C1 segment of cervical spinal cord (tissue), 14 donors: ENCODE measurements around the gene C1QTNF5.

Experiments used
- DNase-seq, 14 donors: peaks; one replicate each; lab custom pipeline; 2025; lab: John Stamatoyannopoulos, UW

C1QTNF5 gene

DNA sequence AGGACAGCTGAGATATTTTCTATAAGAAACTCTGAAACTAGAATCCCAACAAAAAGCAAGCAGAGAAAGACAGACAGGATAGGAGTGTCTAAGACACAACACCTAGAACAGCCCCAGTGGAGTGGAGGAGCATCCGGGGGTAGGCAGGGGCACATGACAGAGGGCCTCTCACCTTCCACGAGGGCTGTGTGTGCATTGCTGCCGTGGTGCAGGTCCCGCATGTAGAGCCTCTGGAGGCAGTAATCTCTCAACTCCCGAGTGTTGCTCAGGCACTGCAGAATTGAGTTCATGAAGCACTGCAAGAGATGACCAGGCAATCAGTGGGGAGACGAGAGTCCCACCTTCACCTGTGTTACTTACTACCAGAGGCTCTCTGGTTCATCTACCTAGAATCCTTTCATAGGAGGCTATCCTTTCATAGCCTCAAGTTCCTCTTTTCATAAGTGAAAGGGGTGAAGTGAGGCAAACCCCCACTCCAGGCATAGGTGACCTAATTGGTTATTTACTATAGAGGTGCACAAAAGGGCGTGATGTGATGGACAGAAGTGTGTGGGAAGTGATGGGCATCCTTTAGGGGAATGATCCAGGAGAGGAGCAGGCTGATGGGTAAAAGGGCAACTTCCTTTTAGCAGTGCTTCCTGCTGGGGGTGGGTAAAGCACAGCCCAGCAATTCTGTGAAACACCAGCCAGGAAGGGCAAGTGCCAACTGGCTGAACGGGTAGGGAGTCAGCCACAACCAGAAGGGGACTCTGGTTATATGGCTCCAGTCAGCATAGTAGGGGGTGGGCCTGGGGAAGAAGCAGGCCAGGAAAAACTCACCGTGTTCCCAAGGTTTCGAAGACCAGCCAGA, 18.9 kb upstream of the C1QTNF5 start:
- peak in 1 of 14 donors; percentile 24 for DNase-seq

GRCh38 chr11:119357074-119357473, 16.4 kb upstream of the C1QTNF5 start:
- no peak for DNase-seq

DNA sequence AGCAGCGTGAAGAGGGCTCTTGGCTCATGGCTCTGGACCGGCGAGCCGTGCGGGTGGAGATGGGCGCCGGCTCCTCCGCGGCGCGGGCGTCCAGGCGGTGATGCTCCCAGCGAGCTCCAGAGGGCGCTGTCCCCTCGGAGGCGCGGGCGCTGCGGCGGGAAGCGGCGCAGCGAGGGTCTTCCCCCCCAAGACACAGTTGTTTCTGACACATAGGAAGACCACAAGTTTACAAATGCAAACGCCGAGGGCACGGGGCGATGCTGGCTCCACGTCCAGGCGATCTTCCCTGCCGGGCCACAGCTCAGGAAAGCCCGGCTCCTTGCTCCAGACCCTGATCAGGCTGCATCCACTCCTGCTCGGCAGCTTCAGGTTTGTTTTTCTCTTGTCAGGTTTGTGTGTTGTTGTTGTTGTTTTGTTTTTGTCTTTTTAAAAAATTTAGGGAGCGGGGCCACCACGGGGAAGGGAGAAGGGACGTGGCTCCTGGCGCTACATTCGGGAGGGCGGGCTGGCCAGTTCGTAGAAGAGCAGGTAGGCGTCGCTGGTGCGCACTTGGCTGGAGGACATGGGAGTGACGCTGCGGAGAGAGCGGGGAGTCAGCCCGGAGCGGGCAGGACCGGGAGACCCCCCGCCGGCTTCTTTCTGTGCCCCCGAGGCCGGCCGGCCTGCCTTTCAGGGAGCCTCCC, 15.8 kb upstream of the C1QTNF5 start:
- DNase-seq = peak in 11 of 14 donors; percentile 33 to 74 (median 56)

- no peak for DNase-seq
These were observed 14.6 kb upstream of the C1QTNF5 start for GRCh38 chr11:119355091-119355843.

DNA sequence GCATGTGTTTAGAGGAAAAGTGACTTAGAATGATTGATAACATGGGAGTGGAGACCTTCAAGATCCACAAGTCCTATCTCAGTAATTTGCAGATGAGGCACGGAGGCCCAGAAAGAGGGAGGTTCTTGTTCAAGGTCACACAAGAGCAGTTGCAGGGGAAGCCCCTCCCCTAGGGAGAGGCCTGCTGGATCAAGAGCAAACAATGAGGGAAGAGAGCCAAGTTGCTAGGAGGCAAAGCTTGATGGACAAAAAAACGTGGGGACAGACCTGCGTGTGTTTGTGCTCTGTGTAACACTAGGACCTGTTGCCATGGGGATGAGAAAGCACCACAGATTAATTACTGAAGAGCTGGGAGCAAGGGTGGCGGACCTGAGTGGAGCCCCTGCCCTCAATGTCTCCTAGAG, 12.2 kb upstream of the C1QTNF5 start:
- DNase-seq = peak in 1 of 14 donors; percentile 33

DNA sequence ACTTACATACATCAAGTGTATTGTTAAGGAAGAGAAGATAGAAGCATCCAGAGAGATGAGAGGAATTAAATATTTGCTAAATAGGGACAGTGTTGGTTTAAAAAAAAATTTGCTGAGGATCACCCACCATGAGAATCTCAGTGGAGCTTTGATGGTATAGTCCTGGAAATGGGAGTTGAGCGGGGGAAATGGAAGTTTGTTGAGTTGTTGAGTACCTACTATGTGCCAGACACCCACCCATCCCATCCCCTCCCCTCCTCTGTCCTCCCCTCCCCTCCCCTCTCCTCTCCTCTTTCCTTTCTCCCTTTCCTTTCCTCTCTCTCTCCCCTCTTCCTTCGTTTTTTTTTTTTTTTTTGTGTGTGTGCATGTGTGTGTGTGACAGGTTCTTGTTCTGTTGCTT, 10.5 kb upstream of the C1QTNF5 start:
- DNase-seq = no peak

GRCh38 chr11:119350302-119350701, 9.6 kb upstream of the C1QTNF5 start:
- DNase-seq = no peak

DNA sequence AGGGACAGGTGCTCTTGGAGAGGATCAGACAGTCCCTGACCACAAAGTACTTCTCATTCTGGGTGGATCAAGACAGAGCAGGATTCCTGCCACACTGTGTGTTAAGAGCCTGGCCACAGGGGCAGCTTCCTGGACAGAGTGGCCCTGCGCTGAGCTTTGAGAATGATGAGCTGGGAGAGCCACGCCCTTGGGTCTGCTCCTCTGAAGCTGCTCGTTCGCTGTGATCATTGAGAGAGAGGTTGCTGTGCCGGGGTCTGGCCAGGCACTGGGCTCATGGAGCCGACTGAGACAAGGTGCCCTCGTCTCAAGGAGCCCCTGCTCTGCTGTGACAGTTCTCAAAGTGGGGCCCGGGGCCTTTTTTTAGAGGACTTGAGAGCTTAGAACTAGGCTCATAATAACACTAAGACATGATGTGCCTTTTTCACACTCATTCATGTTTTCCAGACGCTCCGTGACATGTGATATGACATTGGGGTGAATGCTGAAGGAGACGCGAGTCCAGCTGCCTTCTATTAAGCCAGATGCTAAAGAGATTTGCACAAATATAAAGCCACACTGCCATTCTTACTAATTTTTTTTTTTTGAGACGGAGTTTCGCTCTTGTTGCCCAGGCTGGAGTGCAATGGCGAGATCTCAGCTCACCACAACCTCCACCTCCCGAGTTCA, 7.4 kb upstream of the C1QTNF5 start:
- no peak for DNase-seq

GRCh38 chr11:119347242-119347641, 6.6 kb upstream of the C1QTNF5 start:
- no peak for DNase-seq

DNA sequence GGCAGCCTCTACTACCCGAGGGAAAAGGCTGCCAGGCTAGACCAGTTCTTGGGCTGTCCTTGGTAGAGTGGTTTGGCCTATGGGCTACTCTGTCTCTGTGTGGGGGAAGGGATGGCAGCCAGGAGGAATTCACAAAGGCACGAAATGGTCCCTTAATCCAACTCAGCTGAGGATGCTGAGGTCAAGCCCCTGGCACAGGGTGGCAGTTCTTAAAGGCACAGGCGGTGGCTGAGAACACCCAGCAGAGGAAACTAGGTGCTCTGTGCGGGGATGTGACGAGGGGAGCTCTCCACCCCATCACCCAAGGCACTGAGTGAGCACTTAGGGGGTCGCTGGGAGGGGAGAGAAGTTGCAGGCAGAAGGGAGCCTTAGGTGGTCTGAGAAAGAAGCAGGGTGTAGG, 5.9 kb upstream of the C1QTNF5 start, which contains the start of gene MFRP:
Gene MFRP, minus strand, starts transcription at position 101 of the 400 bp plus-strand sequence. CDS start 192 bp downstream, outside the sequence.
- DNase-seq = no peak

GRCh38 chr11:119345685-119346084, 5.0 kb upstream of the C1QTNF5 start:
- no peak for DNase-seq

- no peak for DNase-seq
These were observed 3.8 kb upstream of the C1QTNF5 start for GRCh38 chr11:119344291-119345010.

GRCh38 chr11:119343726-119344125, 3.0 kb upstream of the C1QTNF5 start:
- no peak for DNase-seq

DNA sequence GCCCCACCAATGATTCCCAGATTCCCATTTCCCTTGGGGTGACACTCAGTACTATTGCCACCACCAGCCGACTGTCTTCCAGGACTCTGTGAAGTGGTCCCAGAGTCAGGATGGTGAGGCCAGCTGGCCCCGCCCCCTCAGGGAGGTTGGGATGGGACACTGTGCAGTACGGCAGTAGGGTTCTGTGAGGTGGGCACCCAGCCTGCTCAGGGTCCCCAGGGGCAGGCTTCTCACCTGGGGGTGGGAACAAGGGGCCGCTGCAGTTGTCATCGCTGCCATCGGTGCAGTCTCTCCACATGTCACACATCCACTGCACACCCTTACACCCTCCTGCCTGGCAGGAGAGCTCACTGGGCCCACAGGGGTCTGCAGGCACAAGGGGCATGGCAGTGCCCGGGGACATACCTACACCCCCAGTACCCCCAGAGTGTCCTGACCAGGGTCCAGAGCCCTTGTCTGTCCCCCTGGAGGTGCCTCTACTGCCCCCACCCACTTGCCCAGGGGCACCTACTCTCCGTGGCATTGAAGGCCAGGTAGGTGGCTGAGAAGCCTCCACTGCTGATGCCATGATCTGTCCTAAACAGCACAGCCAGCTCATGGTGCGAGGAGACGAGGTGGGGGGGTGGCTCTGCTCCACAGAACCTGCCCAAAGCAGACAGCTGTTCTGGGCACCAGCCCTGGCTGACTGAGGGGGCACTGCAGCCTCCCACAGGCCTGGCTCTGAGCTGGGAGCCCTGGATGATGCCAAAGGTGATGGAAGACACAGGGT, 1.9 kb upstream of the C1QTNF5 start:
- DNase-seq = no peak

GRCh38 chr11:119342023-119342300, 1.3 kb upstream of the C1QTNF5 start:
- no peak for DNase-seq

DNA sequence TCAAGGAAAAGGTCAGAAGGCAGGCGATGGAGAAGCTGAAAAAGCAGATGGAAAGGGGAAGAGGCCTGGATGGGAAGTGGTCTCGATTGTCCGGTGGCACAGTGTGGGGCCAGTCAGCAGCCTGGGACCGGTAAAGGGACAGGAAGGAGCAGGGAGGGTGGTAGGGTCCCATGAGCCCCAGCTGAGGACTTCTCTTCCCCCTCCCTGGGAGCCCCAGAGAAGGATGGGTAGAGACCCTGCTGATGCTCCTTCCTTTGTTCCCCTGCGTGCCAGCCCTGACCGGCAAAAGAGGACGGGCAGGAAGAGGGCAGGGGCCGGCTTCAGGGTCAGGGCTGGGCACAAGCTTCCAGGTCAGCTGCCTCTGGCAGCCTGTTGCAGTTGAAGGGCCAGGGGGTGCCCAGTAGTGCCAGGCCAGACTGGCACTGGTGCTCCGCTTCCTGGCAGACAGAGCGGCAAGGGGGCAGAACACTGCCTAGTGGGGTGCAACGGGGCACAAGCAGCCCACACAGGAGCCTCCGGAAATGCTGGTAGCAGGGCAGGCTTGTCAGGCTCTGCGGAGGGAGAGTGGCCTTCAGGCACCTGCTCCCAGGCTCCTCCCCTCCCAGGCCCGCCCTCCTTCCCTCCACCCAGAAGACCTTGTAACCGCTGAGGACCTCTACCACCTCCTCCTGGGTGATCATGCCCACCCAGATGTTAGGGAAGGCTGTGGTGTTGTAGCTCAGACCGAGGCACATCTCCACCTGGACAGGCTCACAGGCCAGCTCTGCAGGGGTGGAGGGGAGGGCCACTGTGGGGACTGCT, 739 bp upstream of the C1QTNF5 start:
- peak in 2 of 14 donors; percentile 53 to 60 for DNase-seq

- DNase-seq = peak in 11 of 14 donors; percentile 45 to 82 (median 54)
These were observed 921 bp downstream of the C1QTNF5 start for GRCh38 chr11:119339589-119340334.

DNA sequence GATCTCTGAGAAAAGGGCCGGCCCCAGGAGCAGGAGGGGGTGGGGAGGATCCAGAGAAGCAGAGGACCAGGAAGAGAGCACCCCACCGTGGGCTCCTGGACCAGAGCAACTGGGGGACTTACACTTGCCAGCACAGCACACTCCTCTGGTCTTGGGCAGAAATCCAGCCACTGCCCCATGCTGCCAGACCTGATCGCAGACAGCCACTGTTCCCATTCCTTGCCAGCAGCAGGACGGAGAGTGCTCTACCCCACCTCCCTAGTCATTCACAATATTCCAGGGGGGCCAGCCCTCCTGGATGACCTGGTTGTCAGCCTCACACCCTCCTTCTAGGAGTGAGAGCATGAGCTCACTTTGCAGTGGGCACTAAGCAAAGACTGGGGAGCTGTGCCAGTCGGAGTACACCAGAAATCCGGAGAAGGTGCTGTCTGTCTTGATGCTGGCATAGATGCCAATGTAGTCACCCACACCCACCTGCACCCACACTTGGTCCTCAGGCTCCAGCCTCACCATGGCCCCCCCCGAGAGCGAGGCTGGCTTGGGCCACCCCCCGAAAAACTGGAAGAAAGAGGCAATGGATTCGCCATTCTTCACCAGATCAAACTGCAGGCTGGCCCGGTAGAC, 1.6 kb downstream of the C1QTNF5 start:
- DNase-seq = peak in 3 of 14 donors; percentile 17 to 46 (median 25)
